Activated T-cell treated with anti-CD3 and anti-CD28 coated beads for 24 hours (primary cell): ENCODE results near the gene CDKN1A.

ENCODE experiments used
- DNase-seq: peaks from one replicate; pipeline ENCODE4 v3.0.0-alpha.2; 2020; ENCODE audit warnings: low read depth

CDKN1A gene

DNA sequence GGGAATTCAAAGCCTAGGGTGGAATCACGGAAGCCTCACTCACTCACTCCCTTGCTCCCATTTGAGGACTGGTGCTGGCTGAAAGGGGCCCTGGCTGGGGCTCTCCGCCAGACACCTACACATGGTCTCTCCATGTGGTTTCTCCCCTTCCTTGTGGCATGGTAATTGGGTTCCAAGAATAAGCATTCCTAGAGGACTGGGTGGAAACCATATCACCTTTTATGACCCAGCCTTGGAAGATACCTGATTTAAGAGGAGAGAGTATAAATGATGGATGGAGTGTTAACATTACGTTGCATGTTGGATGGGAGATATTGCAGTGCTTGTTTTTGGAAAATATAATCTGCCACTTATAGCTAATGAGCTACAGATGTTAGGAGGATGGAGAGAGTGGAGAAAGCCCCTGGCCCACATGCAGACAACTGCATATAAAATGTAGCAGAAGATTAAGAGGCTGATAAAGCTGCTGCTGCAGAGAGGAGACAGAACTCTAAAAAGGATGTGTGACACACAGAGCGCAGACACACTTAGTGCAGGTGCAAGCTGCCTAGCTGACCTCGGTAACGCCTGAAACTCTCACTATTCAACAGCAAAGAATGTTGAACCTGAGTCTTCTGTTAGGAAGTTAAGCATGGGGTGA is 23.3 kb upstream of the CDKN1A start:
- no peak for DNase-seq

DNA sequence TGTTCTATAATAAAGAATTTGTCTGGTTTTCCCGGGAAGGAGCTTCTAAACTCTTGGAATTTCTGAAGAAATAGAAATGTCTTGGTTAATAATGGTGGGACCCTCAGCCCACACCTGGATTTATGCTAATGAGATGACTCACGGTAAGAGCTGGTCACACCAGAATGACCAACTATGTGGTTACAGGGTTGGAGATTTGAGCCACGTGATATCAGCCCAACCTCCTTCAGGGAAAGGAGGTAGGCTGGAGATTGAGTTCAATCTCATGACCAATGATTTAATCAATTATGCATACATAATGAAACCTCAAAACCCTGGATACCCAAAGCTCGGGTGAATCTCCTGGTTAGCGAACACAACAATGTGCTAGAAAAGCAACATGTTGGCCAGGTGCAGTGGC is 22.1 kb upstream of the CDKN1A start:
- DNase-seq: no peak

DNA sequence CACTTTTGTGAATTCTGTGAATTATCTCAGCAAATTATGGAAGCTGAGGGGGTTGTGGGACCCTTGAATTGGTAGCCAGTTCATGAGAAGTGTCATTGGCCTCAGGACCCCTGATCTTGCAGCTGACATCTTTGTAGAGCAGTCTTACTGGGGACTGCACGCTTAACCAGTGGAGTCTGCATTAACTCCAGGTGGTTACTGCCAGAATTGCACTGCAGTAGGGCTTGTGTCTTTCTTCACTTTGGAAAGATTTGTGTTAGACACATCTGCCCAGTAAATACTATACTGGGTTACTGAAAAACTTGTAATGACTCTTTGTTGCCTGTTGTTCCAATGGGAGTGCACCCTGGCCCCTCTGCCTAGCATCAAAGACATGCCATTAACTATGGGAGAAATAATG is 21.2 kb upstream of the CDKN1A start:
- DNase-seq: no peak

DNA sequence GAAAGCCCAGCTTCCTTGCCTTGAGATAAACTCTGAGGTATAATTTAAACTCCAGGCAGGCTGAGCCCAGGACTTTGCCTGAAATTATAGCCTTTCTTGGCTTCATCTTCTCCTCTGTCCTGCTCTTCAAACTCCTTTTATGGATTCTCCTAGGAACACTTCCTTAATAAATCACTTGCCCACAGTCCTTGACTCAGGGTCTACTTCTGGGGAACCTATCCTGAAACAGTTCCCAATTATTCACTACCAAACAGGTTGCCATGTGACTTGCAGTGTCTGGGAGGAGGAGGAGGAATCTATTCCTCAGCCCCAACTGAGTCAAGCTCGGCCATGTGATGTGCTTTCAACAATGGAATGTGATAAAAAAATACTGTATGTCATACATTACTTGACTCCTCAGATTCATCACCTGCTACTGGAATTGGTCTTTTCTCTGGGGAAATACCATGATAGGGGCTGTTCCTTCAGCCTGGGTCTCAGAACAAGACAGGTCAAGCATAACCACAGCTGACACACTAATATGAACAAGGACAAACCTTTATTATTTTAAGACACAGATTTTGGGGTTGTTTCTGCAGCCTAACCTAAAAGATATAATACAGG is 20.5 kb upstream of the CDKN1A start:
- no peak for DNase-seq

DNA sequence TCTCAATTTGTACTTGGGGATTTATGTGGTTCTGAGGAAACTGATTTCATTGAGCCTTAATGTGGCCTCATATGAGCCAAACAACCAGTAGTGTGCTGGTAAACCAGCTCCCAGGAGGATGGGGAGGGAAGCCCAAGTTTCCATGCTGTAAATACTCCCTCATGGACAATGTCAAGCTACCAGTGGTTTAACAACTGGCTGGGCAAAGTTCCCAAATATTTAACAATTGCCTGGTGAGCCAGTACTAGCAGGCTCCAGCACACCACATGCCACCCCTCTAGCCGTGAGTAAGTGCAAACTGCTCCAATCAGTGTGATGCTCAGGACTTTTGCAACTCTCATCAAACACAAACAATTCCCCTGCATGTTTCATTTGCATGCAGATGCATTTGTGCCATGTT is 19.2 kb upstream of the CDKN1A start:
- no peak for DNase-seq

DNA sequence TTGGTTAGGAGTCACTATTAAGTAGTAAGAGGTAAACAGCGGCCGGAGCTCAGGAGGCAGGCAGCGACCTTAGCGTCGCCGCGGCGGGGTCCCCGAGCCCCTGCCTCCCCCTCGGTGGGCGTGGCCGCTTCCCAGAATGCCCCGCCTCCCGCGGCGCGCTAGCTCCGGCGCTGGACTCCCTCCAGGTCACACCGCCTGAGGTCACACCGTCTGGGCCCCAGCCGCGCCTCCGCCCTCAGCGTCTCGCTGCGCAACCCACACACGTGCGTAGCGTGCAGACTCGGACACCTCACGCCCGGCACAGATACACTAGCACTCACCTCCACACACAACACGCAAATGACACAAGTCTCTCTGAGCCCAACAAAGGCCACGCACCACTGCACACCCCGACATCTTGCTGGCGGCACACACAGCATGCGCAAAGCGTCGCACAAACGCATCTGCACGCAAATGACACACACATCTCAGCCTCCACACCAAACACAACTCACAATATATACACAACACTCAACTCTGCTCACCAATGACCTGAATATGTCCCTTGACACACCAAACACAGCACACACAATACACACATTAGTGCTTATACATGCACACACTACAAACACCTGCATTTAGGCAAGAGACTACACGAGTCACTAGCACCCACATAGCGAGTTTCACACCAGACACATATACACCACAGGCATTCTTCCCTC is 17.6 kb upstream of the CDKN1A start:
- DNase-seq: no peak

DNA sequence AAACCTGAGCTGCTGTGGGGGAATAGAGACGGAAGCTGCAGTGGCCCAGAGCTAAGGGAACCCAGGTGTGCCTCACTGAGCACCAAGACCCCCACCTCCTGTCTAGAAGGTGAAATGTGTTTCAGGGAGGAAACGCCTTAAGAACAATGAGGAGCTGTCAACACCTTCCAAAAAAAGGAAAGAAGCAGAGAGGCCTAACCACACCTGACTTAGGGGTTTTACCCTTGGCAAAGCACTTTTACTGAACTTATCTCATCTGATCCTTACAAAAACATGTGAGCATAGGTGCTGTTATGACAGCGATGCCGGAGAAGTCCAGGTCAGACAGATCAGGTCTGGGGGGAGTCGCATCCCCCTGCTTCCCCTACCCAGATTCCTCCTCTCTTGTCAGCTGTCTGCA is 16.1 kb upstream of the CDKN1A start:
- DNase-seq: no peak

DNA sequence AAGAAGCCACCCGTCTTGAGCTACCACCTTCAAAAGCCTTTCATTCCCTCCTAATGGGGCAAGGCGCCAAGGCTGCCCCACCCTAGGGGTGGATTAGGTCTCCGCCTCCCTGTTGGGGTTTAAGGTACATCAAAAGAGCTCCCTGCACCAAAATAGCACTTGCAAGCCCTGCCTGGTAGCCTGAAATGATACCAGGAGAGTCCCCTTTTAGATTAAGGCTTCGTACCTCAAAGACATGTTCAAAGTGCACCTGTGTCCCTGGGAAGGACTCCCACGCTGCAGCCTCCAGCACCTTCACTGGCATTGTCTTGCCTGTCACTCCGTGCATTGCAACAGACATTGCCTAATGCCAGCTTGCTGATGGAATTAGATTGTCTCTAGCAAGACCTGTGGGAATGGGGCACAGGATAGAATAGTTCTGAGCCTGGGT is 15.7 kb upstream of the CDKN1A start:
- no peak for DNase-seq

DNA sequence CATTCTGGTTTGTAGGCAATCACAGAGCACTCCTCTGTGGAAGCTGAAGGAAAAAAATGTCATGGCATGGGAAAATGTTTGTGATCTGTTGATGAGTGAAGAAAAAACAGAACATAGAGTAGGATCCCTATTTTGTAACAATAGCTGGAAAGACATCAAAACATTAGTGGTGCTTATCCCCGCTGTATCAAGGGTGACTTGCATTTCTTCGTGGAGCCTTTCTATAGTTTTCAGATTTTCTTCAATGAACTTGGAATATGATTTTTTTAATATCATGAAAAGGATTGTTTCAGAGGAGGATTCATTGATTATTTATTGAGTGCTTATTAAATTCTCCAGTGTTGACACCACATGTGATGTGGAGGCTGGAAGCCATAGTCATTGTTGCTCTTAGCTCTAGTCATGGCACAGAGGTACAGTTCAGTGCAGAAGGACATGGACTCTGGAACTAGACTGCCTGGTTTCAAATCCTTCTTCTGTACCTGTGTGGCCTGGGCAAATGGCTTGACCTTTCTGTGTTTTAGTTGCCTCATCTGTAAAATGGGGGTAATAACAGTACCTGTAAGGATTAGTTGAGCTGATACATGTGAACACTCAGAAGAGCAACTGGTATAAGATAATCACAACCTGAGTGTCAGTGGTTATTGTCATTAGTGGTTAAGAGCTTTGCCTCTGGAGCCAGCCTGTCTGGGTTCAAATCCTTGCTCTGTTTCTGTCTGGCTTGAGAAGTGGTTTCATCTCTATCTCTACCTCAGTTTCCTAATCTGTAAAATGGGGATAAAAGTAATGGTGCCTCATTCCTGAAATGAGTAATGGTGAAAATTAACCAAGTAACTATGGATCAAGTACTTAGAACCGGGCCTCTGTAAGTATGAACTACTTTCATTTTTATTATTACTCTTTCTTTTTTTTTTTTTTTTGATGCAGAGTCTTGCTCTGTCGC is 14.7 kb upstream of the CDKN1A start:
- no peak for DNase-seq

DNA sequence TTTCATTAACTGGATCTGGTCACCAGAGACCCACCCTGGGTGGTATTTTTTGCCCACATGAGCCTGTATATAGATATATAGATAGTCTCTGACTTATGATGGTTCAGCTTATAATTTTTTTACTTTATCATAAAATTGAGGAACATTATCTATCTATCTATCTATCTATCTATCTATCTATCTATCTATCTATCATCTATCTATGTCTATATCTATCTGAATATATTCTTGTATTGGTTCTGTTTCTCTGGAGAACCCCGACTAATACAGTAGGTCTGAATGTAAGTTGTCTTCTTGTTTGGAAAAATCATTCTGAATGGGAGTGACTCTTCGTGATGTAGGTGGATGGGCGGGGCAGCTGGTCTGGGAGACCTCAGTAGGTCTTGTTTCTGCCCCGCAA is 13.3 kb upstream of the CDKN1A start:
- no peak for DNase-seq

DNA sequence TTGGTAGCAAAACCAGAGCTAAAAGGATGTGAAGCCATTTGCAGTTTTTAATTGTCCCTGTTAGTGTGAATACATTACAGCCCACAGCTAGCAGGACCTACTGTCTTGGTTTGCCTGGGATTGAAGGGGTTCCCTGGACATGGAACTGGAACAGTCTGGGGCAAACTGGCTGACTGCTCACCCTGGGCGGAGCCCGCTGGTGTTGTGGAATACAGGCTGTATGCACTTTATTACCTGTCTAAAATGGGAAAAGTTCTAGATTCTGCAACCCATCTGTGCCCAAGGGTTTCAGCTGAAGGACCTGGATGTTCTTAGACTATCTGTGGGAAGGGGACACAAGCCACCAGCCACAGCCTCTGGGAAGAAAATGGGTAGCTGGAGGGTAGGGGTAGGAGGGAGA is 12.2 kb upstream of the CDKN1A start:
- DNase-seq: no peak

DNA sequence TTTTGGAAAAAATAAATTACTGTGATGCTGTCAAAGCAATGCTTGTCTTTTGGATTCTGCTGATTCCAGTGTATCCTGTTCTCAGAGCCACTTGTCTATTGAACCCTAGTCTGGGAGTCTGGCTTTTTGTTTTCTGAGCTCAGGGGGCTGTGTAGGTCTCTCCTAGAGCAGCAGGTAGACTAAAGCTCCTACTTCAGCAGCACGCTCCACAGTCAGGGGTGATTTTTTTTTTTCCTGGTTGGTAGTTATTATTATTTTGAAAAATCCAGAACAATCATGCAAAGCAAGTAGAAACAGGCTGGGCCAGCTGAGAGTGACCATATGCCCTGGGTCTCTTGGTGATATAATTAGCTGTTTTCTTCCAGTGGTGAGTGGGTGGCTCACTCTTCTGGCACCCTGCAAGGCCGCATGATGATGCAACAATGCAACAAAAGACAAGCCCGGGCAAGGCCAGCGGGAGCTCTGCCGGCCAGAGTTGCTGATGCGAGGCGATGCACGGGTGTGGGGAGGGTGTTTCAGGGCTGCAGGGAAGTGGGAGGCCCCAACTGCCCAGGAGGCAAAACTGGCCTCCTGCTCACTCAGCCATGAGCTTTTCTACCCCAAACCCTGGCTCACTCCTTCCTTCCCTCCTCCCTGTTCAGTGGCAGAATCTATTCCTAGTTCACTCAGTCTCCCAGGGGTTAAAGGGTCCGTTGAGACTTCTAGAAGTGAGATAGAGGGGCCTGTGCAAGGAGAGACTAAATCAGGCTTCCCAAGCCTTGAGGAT is 11.5 kb upstream of the CDKN1A start:
- DNase-seq: no peak

DNA sequence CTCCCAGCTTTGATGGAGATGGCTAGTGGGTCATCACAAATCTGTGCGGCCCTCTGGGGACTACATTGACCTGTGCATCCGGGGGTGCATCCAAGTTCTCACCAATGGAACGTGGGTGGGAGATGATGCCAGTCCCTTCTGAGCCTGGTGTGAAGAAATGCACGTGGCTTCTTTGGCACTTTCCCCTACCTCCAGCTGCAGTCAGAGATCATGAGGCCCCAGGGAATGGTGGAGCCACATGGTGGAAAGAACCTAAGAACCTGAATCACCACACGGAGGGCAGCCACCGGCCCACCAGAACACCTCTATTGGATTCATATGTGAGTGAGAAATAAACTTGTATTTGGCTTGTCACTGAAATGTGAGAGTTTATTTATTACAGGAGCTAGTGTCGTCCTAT is 9.9 kb upstream of the CDKN1A start:
- DNase-seq: no peak

DNA sequence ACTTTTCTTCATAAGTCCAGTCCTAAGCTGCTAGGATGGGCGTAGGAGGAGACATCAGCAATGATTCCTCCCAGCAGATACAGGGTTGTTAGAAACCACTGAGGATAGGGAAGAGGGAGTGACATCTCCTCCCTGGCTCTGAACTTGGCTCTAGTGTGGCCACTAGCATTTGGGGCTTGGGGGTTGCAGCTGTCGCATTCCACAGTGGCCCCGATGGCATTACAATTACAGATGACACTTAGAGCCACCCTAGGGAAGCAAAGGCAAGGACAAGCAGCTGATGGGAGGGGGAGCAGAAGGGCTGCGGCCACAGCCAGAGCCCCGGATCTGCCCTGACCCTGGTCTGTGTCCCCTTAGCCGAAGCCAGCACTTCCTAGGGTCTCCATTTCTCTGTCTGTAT is 9.5 kb upstream of the CDKN1A start:
- no peak for DNase-seq

DNA sequence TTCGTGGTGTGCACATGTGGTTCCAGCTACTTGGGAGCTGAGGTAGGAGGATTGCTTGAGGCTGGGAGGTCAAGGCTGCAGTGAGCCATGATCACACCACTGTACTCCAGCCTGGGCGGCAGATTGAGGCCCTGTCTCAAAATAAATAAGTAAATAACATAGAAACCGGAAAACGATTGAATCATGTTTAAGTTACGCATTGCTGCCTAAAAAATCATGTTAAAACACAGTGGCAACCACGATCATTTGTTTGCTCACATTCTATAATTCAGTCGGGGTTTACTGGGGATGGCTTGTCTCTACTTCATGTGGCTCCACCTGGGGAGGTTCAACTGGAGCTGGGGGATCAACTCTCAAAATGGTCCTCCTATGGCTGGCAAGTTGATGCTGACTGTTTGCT is 8.2 kb upstream of the CDKN1A start:
- no peak for DNase-seq

DNA sequence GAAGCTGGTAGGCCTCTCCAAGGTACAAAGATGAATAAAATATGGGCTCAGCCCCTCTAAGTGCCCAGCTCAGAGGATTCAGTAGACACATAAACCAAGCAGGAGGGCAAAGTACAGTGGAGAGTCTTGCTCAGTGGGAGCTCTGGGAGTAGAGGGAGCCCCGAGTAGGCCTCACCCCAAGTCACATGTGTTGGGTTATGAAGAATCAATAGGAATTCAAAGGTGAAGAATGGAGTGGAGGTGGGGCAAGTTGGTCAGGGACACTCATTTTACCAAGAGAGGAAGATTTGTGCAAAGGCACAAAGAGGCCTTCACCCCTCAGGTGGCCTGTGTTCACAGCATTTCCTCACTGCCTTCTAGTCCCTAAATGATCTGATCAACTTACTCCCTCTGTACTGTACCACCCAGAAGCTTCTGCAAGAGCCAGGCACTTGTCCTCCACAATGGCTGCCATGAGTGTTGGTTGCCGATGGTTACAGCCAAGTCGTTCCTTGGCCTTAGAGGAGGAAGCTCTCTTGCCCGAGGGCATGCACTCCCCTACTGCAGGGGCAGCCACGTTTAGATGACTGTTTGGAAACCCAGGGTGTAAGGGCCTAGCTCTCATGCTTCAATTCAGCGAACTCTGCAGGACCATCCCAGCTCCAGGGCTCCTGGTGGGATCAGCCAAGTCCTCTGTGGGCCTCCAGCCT is 6.7 kb upstream of the CDKN1A start:
- DNase-seq: no peak

DNA sequence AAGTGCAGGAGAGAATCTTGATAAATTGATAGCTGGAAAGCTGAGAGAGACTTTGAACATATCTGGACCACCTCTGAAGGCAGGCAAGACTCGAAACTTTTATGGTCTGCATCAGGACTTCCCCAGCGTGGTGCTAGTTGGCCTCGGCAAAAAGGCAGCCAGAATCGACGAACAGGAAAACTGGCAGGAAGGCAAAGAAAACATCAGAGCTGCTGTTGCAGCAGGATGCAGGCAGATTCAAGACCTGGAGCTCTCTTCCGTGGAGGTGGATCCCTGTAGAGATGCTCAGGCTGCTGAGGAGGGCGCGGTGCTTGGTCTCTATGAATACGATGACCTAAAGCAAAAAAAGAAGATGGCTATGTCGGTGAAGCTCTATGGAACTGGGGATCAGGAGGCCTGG is 4.6 kb upstream of the CDKN1A start:
- DNase-seq: no peak

DNA sequence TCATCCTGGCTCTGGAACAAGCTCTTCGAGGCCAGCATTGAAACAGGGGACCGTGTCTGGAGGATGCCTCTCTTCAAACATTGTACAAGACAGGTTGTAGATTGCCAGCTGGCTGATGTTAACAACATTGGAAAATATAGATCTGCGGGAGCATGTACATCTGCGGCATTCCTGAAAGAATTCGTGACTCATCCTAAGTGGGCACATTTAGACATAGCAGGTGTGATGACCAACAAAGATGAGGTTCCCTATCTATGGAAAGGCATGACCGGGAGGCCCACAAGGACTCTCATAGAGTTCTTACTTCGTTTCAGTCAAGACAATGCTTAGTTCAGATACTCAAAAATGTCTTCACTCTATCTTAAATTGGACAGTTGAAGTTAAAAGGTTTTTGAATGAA is 3.6 kb upstream of the CDKN1A start:
- DNase-seq: no peak

DNA sequence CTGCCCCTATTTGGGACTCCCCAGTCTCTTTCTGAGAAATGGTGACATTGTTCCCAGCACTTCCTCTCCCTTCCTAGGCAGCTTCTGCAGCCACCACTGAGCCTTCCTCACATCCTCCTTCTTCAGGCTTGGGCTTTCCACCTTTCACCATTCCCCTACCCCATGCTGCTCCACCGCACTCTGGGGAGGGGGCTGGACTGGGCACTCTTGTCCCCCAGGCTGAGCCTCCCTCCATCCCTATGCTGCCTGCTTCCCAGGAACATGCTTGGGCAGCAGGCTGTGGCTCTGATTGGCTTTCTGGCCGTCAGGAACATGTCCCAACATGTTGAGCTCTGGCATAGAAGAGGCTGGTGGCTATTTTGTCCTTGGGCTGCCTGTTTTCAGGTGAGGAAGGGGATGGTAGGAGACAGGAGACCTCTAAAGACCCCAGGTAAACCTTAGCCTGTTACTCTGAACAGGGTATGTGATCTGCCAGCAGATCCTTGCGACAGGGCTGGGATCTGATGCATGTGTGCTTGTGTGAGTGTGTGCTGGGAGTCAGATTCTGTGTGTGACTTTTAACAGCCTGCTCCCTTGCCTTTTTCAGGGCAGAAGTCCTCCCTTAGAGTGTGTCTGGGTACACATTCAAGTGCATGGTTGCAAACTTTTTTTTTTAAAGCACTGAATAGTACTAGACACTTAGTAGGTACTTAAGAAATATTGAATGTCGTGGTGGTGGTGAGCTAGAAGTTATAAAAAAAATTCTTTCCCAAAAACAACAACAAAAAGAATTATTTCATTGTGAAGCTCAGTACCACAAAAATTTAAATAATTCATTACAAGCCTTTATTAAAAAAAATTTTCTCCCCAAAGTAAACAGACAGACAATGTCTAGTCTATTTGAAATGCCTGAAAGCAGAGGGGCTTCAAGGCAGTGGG is 2.1 kb upstream of the CDKN1A start:
- no peak for DNase-seq

DNA sequence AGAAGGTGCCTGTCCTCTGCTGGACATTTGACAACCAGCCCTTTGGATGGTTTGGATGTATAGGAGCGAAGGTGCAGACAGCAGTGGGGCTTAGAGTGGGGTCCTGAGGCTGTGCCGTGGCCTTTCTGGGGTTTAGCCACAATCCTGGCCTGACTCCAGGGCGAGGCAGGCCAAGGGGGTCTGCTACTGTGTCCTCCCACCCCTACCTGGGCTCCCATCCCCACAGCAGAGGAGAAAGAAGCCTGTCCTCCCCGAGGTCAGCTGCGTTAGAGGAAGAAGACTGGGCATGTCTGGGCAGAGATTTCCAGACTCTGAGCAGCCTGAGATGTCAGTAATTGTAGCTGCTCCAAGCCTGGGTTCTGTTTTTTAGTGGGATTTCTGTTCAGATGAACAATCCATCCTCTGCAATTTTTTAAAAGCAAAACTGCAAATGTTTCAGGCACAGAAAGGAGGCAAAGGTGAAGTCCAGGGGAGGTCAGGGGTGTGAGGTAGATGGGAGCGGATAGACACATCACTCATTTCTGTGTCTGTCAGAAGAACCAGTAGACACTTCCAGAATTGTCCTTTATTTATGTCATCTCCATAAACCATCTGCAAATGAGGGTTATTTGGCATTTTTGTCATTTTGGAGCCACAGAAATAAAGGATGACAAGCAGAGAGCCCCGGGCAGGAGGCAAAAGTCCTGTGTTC is 1.3 kb upstream of the CDKN1A start:
- DNase-seq: no peak
